ENCODE results near the gene SCRT2. TPM values are rescaled to one million over a fixed set of nuclear protein-coding genes. Genes with fewer than 3 reads are reported as not detected.

Gene SCRT2
- total RNA-seq, 1 donor from 2014 or later = not detected

DNA sequence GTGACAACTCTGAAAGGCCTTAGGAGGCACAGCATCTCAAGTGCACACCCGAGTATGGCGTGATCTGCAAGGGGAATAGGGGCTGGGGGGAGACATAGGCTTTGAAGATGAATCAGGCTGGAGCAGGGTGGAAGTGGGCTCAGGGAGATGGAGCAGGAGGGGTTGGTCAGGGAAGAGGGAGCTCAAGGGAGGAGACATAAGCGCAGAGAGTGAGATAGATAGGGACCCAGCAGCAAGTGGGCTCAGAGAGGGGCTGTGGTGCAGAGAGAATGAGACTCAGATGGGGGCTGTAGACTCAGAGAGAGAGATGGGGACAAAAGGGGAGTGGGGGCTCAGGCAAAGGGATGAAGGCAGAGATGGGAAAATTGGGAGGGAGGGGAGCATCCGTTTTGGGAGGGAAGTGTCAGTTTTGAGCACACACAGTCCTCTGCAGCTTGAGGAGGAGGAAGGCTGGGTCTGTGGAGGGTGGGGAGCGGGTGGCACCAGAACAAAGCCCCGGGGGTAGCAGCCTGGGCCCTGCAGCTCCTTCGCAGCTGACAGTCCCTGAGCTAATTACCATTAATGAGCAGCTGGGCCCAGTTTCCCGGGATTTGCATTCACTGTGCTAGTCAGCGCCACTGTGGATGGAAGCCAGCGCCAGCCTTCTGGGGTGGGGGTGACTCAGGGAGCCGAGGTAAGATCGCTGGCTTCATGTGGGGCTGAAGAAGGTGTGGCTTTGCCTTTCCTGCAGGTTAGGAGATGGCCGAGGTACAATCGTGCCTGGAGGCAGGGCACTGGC is 41.3 kb downstream of the SCRT2 start:
- no peak for DNase-seq (ENCODE audit: low spot score)

DNA sequence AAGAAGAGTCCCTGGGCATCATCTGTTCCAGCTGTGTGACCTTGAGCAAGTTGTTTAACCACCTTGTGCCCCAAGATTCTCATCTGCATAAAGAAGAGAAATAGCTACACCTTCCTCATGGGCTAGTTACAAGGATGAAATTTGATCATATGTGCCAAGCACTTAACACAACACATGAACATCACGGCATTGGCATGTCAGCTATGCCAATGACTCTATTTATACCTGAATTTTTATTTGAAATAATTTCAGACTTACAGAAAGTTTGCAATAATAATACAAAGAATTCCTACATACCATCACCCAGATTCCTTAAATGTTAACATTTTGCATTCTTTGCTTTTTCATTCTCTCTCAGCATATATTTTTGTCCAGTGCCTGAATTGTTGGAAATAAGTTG is 44.5 kb downstream of the SCRT2 start:
- no peak for DNase-seq (ENCODE audit: low spot score)

- DNase-seq (ENCODE audit: low spot score) = no peak
Measured at GRCh38 chr20:626579-626978, 49.0 kb downstream of the SCRT2 start.

- no peak for DNase-seq (ENCODE audit: low spot score)
Measured at GRCh38 chr20:625360-625932, 50.2 kb downstream of the SCRT2 start.

GRCh38 chr20:623704-624103 is 51.9 kb downstream of the SCRT2 start:
- DNase-seq (ENCODE audit: low spot score) = no peak

DNA sequence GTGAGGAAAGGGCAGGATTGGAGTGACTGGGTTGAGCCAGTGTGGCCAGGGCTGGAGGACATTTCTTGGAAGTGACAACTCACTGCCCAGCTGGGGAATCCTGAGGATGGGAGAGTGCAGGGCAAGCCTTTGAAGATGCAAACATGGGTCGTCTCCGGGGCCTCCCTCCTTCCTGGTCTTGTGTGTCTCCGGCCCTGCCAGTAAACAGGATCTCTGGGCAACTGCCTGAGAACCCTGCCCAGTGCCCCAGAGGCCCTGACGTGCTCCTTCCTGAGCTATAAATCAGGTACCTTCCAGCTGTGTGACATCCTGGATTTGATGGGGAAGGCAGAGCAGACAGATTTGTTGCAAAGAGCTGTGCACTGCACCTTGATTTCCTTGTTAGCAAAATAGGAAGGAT is 52.6 kb downstream of the SCRT2 start:
- DNase-seq (ENCODE audit: low spot score) = no peak

DNA sequence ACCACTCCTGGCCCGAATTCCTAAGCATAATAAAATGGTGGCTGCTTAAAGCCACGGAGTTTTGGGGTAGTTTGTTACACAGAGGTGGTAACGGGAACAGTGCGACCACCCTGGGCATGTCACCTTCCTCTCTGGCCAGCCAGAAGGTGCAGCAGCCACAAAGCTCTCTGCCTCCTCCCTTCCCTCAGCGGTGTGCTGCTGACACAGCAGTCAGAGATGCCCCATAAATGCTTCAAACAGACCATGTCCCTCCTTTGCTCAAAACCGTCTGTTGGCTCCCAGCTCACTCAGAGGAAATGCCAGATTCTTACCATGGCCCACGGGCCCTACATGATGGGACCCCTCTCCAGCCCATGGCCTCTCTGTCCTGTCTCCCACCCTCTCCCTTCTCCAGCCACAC is 53.4 kb downstream of the SCRT2 start:
- no peak for DNase-seq (ENCODE audit: low spot score)

- no peak for DNase-seq (ENCODE audit: low spot score)
Measured at GRCh38 chr20:621125-621756, 54.4 kb downstream of the SCRT2 start.

- DNase-seq (ENCODE audit: low spot score) = no peak
Measured at GRCh38 chr20:620246-620645, 55.4 kb downstream of the SCRT2 start.

DNA sequence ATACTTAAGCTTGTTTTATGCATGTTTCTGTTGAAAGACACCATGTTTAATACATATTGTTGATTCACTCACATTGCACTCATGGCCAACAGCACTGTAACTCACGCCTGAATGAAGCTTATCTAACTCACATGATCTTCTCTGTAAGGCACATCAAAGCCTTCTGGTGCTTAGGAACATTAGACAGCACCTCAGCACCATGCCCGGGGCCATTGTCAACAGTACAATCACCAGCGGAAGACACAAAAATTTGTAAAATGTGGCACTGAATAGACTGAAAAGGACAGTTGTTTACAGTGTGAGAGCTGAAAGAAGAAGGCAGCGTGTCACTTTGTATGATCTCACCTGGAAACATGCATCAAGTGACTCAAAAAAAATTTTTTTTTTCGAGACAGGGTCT is 56.6 kb downstream of the SCRT2 start:
- no peak for DNase-seq (ENCODE audit: low spot score)

GRCh38 chr20:617934-618690 is 57.5 kb downstream of the SCRT2 start:
- no peak for DNase-seq (ENCODE audit: low spot score)

DNA sequence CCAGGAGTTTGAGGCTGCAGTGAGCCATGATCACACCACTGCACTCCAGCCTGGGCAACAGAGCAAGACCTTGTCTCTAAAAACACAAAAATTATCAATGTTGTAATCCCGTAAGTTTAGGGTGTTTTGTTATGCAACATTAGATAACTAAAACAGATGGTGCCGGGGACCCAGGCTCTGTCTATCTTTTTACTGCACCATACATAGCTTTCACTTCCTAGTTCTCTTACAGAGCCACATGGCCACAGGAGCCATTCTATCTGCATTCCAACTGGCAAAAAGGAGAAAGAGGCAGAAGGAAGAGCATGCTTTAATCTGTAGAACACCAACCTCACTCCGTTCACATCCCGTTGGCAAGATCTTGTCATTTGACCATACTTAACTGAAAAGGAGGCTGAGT is 60.1 kb downstream of the SCRT2 start:
- no peak for DNase-seq (ENCODE audit: low spot score)

GRCh38 chr20:611843-612185 is 63.8 kb downstream of the SCRT2 start:
- no peak for DNase-seq (ENCODE audit: low spot score)

Other genes starting within 250 kb of the SCRT2 start
- gene TBC1D20, start 213.3 kb downstream of the SCRT2 start, total RNA-seq = 48.6 TPM
- 160 TPM for gene CSNK2A1, start 132.0 kb downstream of the SCRT2 start, total RNA-seq
- 0.65 TPM for gene TCF15, start 65.5 kb downstream of the SCRT2 start, total RNA-seq
- gene SRXN1, start 22.6 kb downstream of the SCRT2 start, total RNA-seq = 16.4 TPM
- gene SLC52A3, start 92.7 kb upstream of the SCRT2 start, total RNA-seq = 19.1 TPM
- 35.1 TPM for gene FAM110A, start 157.9 kb upstream of the SCRT2 start, total RNA-seq
- 0.99 TPM for gene ANGPT4, start 240.5 kb upstream of the SCRT2 start, total RNA-seq